AML-193 (cell line): ENCODE measurements around the gene ZNF609.
A peak's percentile ranks its signal among the peaks of the same experiment; 100 is the strongest.
"Not testable (repeated sequence)": the region's sequence is repeated elsewhere in the genome, so short reads cannot be mapped to it uniquely, and the experiment has no call there.

Experiments used
- DNase-seq, 2 experiments: peaks; one replicate each; lab custom pipeline; 2025; lab: John Stamatoyannopoulos, UW

Gene ZNF609

DNA sequence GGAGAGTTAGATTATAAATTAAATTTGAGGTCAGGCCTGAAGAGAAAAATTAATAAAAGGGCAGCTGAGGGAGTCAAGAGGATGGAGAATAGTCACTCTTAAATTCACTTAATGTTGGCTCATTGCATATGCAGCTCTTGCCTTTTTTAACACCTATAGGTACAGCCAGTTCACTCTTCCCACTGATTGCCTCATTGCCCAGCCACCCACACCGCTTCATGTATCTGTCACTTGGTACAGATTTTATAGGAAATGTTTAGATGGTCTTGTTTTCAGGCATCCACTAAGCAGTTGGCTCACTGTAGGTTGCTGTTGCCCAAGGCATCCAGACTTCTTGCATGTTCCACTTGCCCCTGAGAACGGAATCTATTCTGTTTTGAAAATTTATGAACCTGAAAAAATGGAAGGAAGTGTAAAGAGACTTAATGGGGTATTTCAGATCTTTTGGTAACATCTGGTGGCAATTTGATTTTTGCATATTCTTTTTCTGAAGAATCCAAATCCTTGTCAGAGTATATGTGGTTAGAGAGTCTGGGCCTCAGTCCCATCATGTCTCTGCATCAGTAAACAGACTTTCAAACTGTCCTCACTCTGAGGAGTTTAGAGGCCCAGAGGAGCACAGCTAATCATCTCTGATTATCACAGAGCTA, 163.1 kb downstream of the ZNF609 start:
- DNase-seq: no peak

DNA sequence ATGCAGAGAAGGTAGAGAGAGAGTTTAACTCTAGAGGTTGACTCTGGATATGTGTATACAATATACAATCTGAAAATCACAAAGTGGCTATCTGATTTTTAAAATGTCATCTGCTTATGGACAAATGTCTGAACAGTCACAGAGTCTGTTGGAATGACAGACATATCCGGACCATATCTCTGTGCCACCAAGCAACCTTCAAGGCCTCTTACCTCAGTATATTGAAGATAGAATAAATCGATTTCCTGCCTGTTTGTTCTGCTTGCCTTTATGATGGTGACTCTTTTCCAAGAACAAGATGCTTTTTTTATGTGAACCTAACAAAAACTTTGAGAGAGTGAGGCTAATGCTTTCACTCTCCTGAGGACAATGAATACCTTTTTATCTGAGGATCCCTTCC, 163.9 kb downstream of the ZNF609 start:
- no peak for DNase-seq

DNA sequence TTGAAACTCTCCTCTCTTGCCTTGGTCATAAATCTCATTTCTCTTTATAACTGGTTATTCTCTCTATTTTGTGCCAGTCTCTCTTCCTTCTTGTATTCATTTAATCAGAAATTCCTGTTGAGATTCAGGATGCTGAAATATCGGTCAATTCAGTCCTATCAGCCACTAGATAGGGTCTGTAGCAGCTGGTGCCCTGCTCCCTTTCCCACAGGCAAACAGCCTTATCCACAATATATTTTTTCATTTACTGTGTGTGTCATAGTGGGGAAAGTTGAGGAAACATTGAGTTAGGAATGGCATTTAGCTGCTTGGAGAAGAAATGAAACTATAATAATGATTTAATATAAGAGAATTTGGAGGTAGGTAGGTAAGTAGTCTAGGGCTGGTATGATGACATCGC, 168.7 kb downstream of the ZNF609 start:
- DNase-seq: no peak

GRCh38 chr15:64630396-64631107, 170.2 kb downstream of the ZNF609 start:
- DNase-seq: no peak

- DNase-seq: not testable (repeated sequence)
These were observed 172.3 kb downstream of the ZNF609 start for GRCh38 chr15:64632639-64633038.

- no peak for DNase-seq
These were observed 173.0 kb downstream of the ZNF609 start for GRCh38 chr15:64633332-64633731.

DNA sequence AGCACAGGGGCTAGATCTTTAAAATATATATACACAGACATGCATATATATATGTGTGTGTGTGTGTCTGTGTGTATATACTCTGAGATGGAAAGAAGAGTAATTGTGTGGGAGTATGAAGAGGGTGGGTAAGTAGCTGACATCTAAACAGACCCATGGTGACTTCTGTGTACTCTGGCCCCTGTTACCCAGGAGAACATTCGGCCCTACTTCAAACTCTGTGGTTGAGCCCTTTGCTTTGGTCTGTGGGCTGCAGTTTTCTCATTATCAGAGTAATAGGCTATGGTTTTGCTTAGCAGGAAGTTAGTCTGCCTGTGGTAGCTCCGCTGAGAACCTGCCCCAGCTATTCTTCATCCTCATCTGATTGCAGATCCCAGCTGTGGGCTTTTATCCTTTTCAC, 173.6 kb downstream of the ZNF609 start:
- DNase-seq: no peak

GRCh38 chr15:64634576-64635498, 174.5 kb downstream of the ZNF609 start:
- DNase-seq: no peak

DNA sequence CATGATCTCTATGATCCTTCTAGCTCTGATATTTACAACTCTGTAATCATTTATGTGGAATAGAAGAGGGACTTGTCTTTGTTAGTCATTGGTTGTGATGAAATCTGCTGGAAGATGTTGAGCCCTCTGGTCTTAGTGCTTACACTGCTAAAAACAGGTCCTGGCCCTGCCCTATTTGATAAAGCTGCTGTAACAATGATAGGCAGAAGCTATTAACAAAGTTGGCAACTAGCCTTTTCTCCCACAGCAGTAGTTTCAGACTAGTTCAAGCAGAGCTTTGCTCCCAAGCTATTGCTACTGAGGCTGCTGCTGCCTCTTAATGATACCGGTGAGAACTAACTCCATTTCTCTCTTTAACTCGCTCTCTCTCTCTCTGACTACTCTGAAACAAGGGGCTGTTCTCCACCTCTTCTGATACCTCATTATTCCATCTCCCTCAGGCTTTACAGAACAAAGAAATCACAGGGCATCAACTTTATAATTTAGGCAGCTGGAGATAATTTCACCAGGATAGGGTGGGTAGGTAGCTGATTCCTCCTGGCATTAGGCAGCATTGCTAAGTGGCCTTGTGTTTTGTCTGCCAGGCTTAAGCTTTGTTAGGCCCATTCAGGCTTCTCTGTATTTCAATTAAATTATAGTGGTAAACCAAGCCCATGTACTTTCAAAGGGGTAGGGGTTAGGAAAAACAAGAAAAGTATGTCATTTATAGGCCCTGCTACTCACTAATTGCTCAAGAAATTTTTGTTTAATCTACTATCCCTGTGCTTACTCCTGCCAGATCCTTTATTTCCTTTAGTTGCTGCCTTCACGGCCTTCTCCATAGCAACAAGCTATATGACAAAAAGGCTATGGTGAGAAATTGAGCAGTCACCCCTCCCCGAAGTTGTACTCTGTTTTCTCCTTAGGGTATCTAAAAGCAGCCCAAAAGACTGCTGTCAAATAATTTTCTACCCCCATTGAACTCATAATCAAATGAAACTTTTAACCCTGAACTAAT, 175.4 kb downstream of the ZNF609 start:
- DNase-seq: no peak

DNA sequence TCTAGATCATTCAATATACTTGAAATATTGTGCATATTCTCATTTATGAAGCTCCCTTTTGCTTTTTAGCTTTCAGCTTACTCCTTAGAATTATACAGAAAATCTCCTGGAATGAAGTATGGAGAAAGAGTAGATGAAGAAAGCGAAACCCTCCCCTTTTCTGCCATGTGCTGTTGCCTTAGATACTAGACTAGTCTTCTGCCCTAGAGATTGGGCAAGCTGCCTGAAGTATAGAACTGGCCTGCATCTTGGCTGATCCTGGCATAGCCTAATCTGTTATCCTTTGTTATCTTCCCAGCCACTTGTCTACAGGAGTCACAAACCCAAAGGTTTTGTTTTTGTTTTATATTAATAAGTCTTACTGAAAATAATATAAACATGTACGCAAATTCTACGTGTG, 176.2 kb downstream of the ZNF609 start:
- no peak for DNase-seq

- no peak for DNase-seq
These were observed 177.0 kb downstream of the ZNF609 start for GRCh38 chr15:64637412-64637811.

DNA sequence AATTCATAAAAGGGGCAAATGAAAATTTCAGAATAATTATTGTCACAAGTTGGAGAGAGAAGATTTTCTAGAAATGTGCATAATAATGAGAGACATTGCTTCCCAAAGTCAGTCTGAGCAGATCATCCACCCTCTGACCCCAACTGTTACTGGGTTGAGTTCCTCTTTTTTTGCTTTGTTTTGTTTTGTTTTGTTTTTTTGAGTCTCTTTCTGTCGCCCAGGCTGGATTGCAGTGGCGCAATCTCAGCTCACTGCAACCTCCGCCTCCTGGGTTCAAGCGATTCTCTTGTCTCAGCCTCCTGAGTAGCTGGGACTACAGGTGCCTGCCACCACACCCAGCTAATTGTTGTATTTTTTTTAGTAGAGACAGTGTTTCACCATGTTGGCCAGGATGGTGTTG, 179.4 kb downstream of the ZNF609 start:
- peak; percentile 26 for DNase-seq

- peak; percentile 21 to 32 for DNase-seq
These were observed 179.9 kb downstream of the ZNF609 start for GRCh38 chr15:64640146-64640871.

GRCh38 chr15:64642875-64643274, 182.5 kb downstream of the ZNF609 start:
- no peak for DNase-seq

GRCh38 chr15:64643685-64644084, 183.3 kb downstream of the ZNF609 start:
- no peak for DNase-seq

GRCh38 chr15:64644811-64645210, 184.4 kb downstream of the ZNF609 start:
- DNase-seq: not testable (repeated sequence)

DNA sequence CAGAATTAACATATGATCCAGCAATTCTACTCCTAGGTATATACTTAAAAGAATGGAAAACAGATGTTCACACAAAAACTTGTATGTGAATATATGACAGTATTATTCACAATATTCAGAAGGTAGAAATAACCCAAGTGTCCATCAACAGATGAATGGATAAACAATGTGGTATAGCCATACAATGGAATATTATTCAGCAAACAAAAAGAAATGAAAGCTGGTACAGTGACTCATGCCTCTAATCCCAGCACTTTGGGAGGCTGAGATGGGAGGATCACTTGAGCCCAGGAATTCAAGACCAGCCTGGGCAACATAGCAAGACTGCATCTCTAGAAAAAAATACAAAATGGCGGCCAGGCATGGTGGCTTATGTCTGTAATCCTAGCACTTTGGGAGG, 185.6 kb downstream of the ZNF609 start:
- no peak for DNase-seq

- DNase-seq: no peak
These were observed 187.0 kb downstream of the ZNF609 start for GRCh38 chr15:64647367-64647766.

DNA sequence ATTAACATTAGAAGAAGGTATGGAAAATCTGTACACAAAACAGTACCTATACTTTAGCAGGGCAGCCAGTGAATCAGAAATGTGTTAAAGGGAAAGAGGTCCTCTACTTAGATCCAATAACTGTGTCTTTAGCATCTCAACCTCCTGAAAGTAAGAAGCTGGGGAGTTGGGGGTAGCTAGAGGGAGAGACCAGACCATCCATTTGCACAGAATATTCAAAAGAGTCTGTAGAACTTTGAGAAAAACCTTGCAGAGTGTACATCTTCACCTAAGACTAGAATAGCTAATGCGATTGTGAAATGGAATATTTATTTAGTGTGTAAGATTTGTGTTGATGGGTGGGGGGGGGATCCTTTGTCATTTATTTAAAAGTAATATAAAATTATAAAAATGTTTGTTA, 190.2 kb downstream of the ZNF609 start:
- no peak for DNase-seq

DNA sequence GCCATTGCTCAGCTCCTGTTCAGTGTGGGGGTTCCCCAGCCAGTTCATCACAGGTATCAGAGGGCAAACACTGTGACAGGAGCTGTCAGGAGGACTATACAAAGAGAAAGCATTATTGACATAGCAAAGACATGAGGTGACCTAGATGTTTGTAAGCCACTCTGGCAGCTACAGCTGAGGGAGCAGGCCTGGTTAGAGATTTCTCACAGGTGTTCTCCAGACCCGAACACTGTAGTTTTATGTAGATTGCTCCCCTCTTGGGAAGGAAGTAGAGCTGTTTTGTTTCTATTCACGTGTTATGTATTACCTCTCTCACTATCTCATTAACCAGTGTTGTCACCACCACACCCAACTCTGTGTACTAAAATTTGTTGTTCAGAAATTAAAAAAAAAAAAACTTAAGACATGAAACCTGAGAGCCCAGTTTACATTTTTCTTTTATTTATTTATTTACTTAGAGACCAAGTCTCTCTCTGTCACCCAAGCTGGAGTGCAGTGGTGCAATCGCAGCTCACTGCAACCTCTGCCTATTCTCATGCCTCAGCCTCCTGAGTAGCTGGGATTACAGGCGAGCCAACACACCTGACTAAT, 191.3 kb downstream of the ZNF609 start:
- DNase-seq: no peak
